IPS DF 19.7 (cell line): Measurements from ENCODE around the gene SHOC1.
A peak's percentile ranks its signal among the peaks of the same experiment; 100 is the strongest.
"Not testable (repeated sequence)": the region's sequence is repeated elsewhere in the genome, so short reads cannot be mapped to it uniquely, and the experiment has no call there.

Experiments used
- DNase-seq: peaks from one replicate; pipeline ENCODE4 v3.0.0-alpha.2; 2013; ENCODE audit warnings: low read depth, low spot score

The SHOC1 gene

GRCh38 chr9:111805262-111805661 is 10.5 kb upstream of the SHOC1 start:
- DNase-seq, result no peak

GRCh38 chr9:111804636-111805035 is 9.9 kb upstream of the SHOC1 start:
- no peak for DNase-seq

DNA sequence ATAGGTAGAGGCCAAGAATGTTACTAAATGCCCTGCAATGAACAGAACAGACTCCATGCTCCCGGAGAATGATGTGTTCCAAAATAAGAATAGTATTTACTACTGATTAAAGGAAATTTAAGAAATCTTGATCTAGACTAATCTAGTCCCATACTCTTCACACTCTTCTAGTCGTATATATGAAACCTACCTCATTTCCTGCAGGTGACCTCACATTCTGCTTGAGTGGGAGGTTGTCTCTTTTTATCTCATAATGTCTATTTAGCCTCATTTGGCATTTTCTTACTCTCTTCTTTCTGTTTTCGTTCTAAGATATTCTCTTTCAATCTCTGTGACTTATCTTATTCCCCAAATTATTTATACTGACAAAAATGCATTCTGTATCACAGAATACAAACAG is 9.2 kb upstream of the SHOC1 start:
- no peak for DNase-seq

DNA sequence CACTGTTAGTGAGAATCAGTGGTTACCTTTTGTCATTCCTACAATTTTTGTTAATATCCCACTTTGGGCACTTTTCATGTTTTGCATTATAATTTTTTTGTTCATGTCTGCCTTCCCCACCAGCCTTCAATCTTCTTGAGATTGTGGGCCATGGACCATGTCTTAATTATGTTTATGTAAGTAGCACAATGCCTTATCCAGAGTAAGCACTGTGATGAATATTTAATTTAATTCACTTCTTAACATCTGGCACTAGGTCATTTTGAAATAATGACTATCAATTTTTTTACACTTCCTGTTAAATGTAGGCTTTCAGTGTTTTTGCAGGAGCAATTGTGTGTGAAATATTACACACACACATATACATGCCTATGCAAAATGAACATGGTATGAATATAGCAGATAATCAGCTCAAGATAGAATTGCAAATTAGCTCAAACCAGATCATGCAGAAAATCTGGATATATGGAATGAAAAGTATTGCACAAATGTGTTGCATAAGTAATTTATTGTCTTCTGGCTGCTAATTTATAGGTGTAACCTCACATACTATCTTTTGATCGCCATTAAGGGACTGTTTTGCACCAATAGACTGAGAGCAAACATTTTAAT is 5.3 kb upstream of the SHOC1 start:
- no peak for DNase-seq

DNA sequence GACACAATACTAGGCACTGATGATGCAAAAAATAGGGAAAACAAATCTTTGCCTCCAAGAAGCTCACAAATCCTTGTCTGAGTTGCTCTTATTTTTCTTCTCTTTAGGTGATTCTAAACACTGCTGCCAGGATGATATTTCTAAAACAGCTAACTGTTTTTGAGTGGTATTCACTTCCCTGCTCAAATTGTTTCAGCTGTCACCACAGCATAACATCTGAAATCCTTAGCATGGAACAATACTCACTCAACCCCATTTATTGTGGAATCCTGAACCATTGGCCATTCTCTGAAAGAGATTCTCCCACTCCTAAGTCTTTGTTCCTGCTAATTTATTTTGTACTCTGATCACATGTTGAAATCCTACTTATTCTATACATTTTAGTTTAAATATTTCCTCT is 4.8 kb upstream of the SHOC1 start:
- DNase-seq, result no peak

DNA sequence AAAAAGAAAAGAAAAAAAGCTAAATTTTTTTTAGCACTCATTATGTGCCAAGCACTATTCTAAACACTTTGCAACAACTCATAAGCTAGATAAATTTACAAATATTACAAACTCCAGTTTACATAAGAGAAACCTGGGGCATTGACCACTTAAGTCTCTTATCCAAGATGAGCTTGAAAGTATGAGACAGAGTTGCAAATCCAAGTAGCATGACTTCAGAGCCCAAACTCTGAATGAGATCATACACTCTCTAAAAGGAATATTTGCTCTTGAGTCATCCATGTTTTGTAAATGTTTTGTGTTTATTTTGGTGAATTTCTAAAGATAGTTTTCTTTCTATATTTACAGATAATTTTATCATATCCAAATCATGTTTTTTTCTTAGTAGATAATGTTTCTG is 4.0 kb upstream of the SHOC1 start:
- DNase-seq, result no peak

DNA sequence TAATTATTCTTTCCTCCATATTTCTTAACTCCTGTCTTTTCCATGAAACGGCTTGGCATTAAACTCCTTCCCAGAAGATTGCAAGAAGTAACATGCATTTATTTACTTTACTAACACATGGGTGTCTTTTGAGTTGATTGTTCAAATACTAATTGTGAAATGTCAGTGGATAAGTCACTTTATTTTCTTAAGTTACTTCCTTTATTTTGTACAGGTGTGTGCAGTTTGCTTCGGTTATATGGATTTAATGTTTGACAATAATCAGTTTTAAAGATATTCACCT is 761 bp upstream of the SHOC1 start:
- no peak for DNase-seq

GRCh38 chr9:111791821-111792220 is 2.9 kb downstream of the SHOC1 start:
- not testable (repeated sequence) for DNase-seq

GRCh38 chr9:111789881-111790280 is 4.9 kb downstream of the SHOC1 start:
- DNase-seq, result no peak

- DNase-seq, result no peak
Measured at GRCh38 chr9:111783857-111784256, 10.9 kb downstream of the SHOC1 start.

DNA sequence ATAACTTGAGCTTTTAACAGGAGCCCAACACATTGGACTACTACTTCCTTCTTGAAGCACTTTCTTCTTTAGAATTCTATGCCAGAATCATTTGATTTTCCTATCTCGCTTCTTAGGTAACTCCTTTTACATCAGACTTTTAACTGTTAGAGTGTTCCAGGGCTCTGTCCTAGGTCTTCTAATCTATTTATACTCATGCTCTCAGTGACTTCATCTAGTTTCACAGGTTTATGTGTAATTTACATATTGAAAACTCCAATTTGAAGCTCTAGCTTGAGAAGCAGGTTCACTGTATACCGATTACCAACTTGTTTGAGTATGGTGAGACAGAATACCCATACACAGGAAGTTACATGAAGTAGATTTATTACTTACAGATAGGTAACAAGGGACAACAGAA is 11.3 kb downstream of the SHOC1 start:
- no peak for DNase-seq

- DNase-seq, result no peak
Measured at GRCh38 chr9:111766066-111766465, 28.7 kb downstream of the SHOC1 start.

- DNase-seq, result no peak
Measured at GRCh38 chr9:111762556-111762955, 32.2 kb downstream of the SHOC1 start.

- peak; percentile 15 for DNase-seq
Measured at GRCh38 chr9:111759762-111760639, 34.7 kb downstream of the SHOC1 start.

DNA sequence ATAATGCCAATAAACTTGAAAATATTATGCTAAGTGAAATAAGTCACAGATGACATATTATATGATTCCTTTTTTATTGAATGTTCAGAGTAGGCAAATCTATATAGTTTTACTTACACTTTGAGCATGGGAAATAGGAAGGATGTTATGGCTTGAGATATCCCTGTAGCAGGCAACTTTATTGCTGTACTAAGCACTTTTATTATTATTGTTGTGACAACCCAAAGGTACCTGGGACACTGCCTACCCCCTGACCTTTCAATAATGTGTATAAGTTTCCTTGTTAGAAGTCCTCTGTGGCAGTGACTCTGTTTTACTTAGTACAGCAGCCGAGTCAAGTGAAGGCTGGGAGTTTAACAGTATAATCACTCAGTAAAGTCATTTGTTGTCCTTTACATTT is 39.9 kb downstream of the SHOC1 start:
- no peak for DNase-seq

- no peak for DNase-seq
Measured at GRCh38 chr9:111752455-111752854, 42.3 kb downstream of the SHOC1 start.
